K562 (cell line): ENCODE data around the gene PHF12. TPM values are rescaled to one million over a fixed set of nuclear protein-coding genes. Genes with fewer than 3 reads are reported as not detected.

Source experiments
- CBFA2T2 ChIP-seq: fragments of 450-650 bp; conservative IDR thresholded peaks from 2 replicates; pipeline ENCODE4 v1.6.1; 2017; ENCODE audit warnings: mild to moderate bottlenecking
- DIDO1 ChIP-seq: fragments of 450-650 bp; IDR thresholded peaks from 2 replicates; pipeline ENCODE4 v1.6.1; 2016; ENCODE audit warnings: low read depth, missing biosample characterization, missing genetic modification characterization
- GATAD2A ChIP-seq: fragments of 450-650 bp; IDR thresholded peaks from 2 replicates; pipeline ENCODE4 v1.6.1; 2017
- GATAD2B ChIP-seq: fragments of 450-650 bp; IDR thresholded peaks from 2 replicates; pipeline ENCODE4 v1.6.1; 2017; ENCODE audit warnings: mild to moderate bottlenecking, borderline replicate concordance
- MYBL2 ChIP-seq, 2 experiments: fragments of 450-650 bp in 1 of 2; sonication (generic) in 1 of 2; formaldehyde crosslinking in 1 of 2; IDR thresholded peaks; 2 replicates each; pipeline versions ENCODE4 v1.6.1 to v1.8.1; 2017 to 2022; ENCODE audit warnings: borderline replicate concordance in 1 of 2, inconsistent platforms in 1 of 2, low read depth in 1 of 2, mild to moderate bottlenecking in 1 of 2, missing genetic modification reagents in 1 of 2, moderate library complexity in 1 of 2
- NEUROD1 ChIP-seq: fragments of 150-350 bp; IDR thresholded peaks from 2 replicates; pipeline ENCODE4 v1.6.1; 2014; ENCODE audit warnings: borderline replicate concordance, low read length, low read depth; ENCODE audit not compliant: partially characterized antibody
- NFIC ChIP-seq: fragments of 450-650 bp; IDR thresholded peaks from 2 replicates; pipeline ENCODE4 v1.6.1; 2017; ENCODE audit warnings: mild to moderate bottlenecking, inconsistent platforms
- polyA plus RNA-seq, 8 experiments: library from polyadenylated mRNA; depleted of rRNA in 4 of 8; stranded (reverse) in 5 of 8; unstranded in 3 of 8; fragments of >200 nt; fragmentation: Nextera tagmentation in 2 of 8; fragmentation: Illumina TruSeq in 1 of 8; extraction: Ambion mirVana in 2 of 8; extraction: Trizol in 1 of 8; gene quantifications; 2 replicates each; pipeline versions ENCODE4 v1.2.1 to v1.2.3, GENCODE V29; 2011 to 2014; ENCODE audit warnings: inconsistent platforms in 1 of 8, missing spikeins in 1 of 8
- total RNA-seq, 7 experiments: library from RNA; depleted of rRNA in 6 of 7; stranded (reverse); fragments of >200 nt in 6 of 7; fragmentation: Illumina TruSeq in 2 of 7; extraction: Trizol in 2 of 7; gene quantifications; 2 replicates each; pipeline versions ENCODE4 v1.2.1 to v1.2.3, GENCODE V29; 2011 to 2021; ENCODE audit warnings: low replicate concordance in 1 of 7
- TF ChIP-seq, protein P1 (sequence below): fragments of 200-800 bp; sonication (Bioruptor generic); IDR thresholded peaks from 2 replicates; pipeline ENCODE4 v1.6.1; 2017; ENCODE audit warnings: missing genetic modification characterization, missing compliant biosample characterization
- TF ChIP-seq, protein P2 (sequence below): IDR thresholded peaks from 2 replicates; pipeline ENCODE4 v1.6.1; 2014; ENCODE audit warnings: antibody characterized with exemption
- TF ChIP-seq, protein P3 (sequence below), 2 experiments: fragments of 450-650 bp in 1 of 2; IDR thresholded peaks; 2 replicates each; pipeline ENCODE4 v1.6.1; 2011 to 2017; ENCODE audit warnings: low read depth in 2 of 2, antibody characterized with exemption in 1 of 2, borderline replicate concordance in 1 of 2, low read length in 1 of 2, mild to moderate bottlenecking in 1 of 2, mixed read lengths in 1 of 2; ENCODE audit not compliant: control insufficient read depth in 1 of 2
- TF ChIP-seq, protein P4 (sequence below): fragments of 250-450 bp; sonication (Bioruptor Pico); IDR thresholded peaks from 2 replicates; pipeline ENCODE4 v1.4.0; 2020; ENCODE audit warnings: borderline replicate concordance
- TF ChIP-seq, protein P5 (sequence below), 2 experiments: IDR thresholded peaks in 1 of 2; conservative IDR thresholded peaks in 1 of 2; 2 replicates each; pipeline ENCODE4 v1.6.1; 2016; ENCODE audit warnings: low read depth in 2 of 2, mild to moderate bottlenecking in 1 of 2, missing compliant biosample characterization in 1 of 2, missing genetic modification characterization in 1 of 2, moderate library complexity in 1 of 2
- TF ChIP-seq, protein P6 (sequence below), 2 experiments: fragments of 450-650 bp in 1 of 2; sonication (generic) in 1 of 2; formaldehyde crosslinking; conservative IDR thresholded peaks; 2 replicates each; pipeline versions ENCODE4 v1.4.0 to v1.8.1; 2020 to 2022; ENCODE audit warnings: mild to moderate bottlenecking in 1 of 2, missing genetic modification reagents in 1 of 2

Gene PHF12
- total and polyA plus RNA-seq, 9 of the 15 experiments (the other 6 are each of a cell fraction or from before 2014, with no cell fraction given), result 0.82 to 31.3 (median 13.5) TPM

DNA sequence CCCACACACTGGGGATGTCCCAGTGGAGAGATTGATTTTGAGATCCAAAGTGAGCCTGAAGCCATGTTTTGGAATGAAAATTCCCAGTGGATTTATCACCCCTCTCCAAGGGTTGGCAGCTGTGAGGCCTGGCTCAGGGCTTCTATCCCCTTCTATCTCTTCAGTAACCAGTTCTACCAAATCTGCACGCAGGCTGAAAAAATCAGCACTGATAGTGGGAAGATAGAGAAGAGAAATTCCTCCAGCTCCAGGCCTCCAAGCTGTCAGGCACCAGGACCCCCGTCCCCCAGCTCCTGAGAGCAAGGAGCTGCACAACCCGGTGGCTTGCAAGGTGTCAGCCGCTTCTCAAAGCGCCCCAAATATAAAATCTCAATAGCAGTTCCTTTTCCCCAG, 54.8 kb downstream of the PHF12 start (continued):
- TF ChIP-seq, protein P1, sequence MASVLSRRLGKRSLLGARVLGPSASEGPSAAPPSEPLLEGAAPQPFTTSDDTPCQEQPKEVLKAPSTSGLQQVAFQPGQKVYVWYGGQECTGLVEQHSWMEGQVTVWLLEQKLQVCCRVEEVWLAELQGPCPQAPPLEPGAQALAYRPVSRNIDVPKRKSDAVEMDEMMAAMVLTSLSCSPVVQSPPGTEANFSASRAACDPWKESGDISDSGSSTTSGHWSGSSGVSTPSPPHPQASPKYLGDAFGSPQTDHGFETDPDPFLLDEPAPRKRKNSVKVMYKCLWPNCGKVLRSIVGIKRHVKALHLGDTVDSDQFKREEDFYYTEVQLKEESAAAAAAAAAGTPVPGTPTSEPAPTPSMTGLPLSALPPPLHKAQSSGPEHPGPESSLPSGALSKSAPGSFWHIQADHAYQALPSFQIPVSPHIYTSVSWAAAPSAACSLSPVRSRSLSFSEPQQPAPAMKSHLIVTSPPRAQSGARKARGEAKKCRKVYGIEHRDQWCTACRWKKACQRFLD, result peak; percentile 8; the same call in 1 of the 2 replicates
- TF ChIP-seq MYBL2 (IDR thresholded peaks at IDR 0.05; ENCODE audit: low read depth) (no peak), MYBL2 (CRISPR knock-in tag; IDR thresholded peaks at IDR 0.05; ENCODE audit: borderline replicate concordance) (no peak), NEUROD1 (peak; percentile 2), DIDO1 (tag) (no peak), NFIC (no peak), CBFA2T2 (no peak), GATAD2A (no peak), GATAD2B (no peak)
- TF ChIP-seq, protein P2, sequence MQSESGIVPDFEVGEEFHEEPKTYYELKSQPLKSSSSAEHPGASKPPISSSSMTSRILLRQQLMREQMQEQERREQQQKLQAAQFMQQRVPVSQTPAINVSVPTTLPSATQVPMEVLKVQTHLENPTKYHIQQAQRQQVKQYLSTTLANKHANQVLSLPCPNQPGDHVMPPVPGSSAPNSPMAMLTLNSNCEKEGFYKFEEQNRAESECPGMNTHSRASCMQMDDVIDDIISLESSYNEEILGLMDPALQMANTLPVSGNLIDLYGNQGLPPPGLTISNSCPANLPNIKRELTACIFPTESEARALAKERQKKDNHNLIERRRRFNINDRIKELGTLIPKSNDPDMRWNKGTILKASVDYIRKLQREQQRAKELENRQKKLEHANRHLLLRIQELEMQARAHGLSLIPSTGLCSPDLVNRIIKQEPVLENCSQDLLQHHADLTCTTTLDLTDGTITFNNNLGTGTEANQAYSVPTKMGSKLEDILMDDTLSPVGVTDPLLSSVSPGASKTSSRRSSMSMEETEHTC, result no peak
- TF ChIP-seq, protein P3, sequence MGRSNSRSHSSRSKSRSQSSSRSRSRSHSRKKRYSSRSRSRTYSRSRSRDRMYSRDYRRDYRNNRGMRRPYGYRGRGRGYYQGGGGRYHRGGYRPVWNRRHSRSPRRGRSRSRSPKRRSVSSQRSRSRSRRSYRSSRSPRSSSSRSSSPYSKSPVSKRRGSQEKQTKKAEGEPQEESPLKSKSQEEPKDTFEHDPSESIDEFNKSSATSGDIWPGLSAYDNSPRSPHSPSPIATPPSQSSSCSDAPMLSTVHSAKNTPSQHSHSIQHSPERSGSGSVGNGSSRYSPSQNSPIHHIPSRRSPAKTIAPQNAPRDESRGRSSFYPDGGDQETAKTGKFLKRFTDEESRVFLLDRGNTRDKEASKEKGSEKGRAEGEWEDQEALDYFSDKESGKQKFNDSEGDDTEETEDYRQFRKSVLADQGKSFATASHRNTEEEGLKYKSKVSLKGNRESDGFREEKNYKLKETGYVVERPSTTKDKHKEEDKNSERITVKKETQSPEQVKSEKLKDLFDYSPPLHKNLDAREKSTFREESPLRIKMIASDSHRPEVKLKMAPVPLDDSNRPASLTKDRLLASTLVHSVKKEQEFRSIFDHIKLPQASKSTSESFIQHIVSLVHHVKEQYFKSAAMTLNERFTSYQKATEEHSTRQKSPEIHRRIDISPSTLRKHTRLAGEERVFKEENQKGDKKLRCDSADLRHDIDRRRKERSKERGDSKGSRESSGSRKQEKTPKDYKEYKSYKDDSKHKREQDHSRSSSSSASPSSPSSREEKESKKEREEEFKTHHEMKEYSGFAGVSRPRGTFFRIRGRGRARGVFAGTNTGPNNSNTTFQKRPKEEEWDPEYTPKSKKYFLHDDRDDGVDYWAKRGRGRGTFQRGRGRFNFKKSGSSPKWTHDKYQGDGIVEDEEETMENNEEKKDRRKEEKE (IDR thresholded peaks at IDR 0.05; ENCODE audit: borderline replicate concordance in 1 of 2, control insufficient read depth in 1 of 2, low read depth in 2 of 2, low read length in 1 of 2), result no peak
- TF ChIP-seq, protein P4, sequence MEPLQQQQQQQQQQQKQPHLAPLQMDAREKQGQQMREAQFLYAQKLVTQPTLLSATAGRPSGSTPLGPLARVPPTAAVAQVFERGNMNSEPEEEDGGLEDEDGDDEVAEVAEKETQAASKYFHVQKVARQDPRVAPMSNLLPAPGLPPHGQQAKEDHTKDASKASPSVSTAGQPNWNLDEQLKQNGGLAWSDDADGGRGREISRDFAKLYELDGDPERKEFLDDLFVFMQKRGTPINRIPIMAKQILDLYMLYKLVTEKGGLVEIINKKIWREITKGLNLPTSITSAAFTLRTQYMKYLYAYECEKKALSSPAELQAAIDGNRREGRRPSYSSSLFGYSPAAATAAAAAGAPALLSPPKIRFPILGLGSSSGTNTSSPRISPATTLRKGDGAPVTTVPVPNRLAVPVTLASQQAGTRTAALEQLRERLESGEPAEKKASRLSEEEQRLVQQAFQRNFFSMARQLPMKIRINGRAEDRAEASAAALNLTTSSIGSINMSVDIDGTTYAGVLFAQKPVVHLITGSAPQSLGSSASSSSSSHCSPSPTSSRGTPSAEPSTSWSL (CRISPR knock-in tag), result no peak
- TF ChIP-seq, protein P5, sequence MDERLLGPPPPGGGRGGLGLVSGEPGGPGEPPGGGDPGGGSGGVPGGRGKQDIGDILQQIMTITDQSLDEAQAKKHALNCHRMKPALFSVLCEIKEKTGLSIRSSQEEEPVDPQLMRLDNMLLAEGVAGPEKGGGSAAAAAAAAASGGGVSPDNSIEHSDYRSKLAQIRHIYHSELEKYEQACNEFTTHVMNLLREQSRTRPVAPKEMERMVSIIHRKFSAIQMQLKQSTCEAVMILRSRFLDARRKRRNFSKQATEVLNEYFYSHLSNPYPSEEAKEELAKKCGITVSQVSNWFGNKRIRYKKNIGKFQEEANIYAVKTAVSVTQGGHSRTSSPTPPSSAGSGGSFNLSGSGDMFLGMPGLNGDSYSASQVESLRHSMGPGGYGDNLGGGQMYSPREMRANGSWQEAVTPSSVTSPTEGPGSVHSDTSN (CRISPR knock-in tag; IDR thresholded peaks at IDR 0.05; ENCODE audit: low read depth), result peak; percentile 13; the same call in 1 of the 2 replicates
- TF ChIP-seq, protein P5 (tag; conservative IDR thresholded peaks at IDR 0.05; ENCODE audit: low read depth), result no peak
- TF ChIP-seq, protein P6, sequence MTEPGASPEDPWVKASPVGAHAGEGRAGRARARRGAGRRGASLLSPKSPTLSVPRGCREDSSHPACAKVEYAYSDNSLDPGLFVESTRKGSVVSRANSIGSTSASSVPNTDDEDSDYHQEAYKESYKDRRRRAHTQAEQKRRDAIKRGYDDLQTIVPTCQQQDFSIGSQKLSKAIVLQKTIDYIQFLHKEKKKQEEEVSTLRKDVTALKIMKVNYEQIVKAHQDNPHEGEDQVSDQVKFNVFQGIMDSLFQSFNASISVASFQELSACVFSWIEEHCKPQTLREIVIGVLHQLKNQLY (CRISPR knock-in tag; conservative IDR thresholded peaks at IDR 0.05), result 0 out of 4 replicates have a peak, but pooled peaks of 1 of the 2 experiments have one; percentile 8
